MM.1S (cell line): ENCODE measurements around the gene RIPK1.

Experiments
- CTCF ChIP-seq: fragments of 300-600 bp; sonication (generic); IDR thresholded peaks from 2 replicates; pipeline ENCODE4 v1.5.1; 2016; ENCODE audit warnings: antibody characterized with exemption, low read length, mixed read lengths
- EZH2 ChIP-seq: fragments of 300-600 bp; sonication (generic); optimal IDR thresholded peaks from 2 replicates; pipeline ENCODE3; 2017; ENCODE audit warnings: low read depth, mild to moderate bottlenecking, antibody characterized with exemption, low read length, mixed read lengths

GRCh38 chr6:3090013-3090412 is 21.7 kb downstream of the RIPK1 start:
- TF ChIP-seq CTCF (no peak), EZH2 (no peak)
